Neural cell (in vitro differentiated cells): ENCODE results near the gene HHATL.

ENCODE experiments used
- CTCF ChIP-seq: fragments of 450-650 bp; IDR thresholded peaks from 2 replicates; pipeline ENCODE4 v1.5.1; 2014; ENCODE audit warnings: antibody characterized with exemption, mild to moderate bottlenecking, moderate library complexity; ENCODE audit not compliant: poor library complexity, severe bottlenecking
- EP300 ChIP-seq: fragments of 450-650 bp; conservative IDR thresholded peaks from 2 replicates; pipeline ENCODE4 v1.6.1; 2014; ENCODE audit warnings: antibody characterized with exemption, mild to moderate bottlenecking, moderate library complexity; ENCODE audit not compliant: poor library complexity, severe bottlenecking
- EZH2 ChIP-seq: fragments of 200-600, 300-800 bp; shearing (Covaris generic), sonication (generic); IDR thresholded peaks from 2 replicates; pipeline ENCODE4 v1.6.1; 2014; ENCODE audit warnings: antibody characterized with exemption, low read length, borderline replicate concordance, mild to moderate bottlenecking; ENCODE audit not compliant: insufficient read depth, poor library complexity, severe bottlenecking
- MXI1 ChIP-seq: fragments of 450-650 bp; conservative IDR thresholded peaks from 2 replicates; pipeline ENCODE4 v1.6.1; 2014; ENCODE audit warnings: antibody characterized with exemption, mild to moderate bottlenecking; ENCODE audit not compliant: poor library complexity, severe bottlenecking
- POLR2AphosphoS5 ChIP-seq: IDR thresholded peaks from 2 replicates; pipeline ENCODE4 v1.6.1; 2012
- RAD21 ChIP-seq: fragments of 450-650 bp; conservative IDR thresholded peaks from 2 replicates; pipeline ENCODE4 v1.6.1; 2014; ENCODE audit warnings: antibody characterized with exemption, mild to moderate bottlenecking, moderate library complexity
- REST ChIP-seq: IDR thresholded peaks from 2 replicates; pipeline ENCODE4 v1.6.1; 2012; ENCODE audit warnings: borderline replicate concordance
- SMC3 ChIP-seq: fragments of 450-650 bp; conservative IDR thresholded peaks from 2 replicates; pipeline ENCODE4 v1.6.1; 2014; ENCODE audit warnings: antibody characterized with exemption, mild to moderate bottlenecking, moderate library complexity; ENCODE audit not compliant: poor library complexity

- TF ChIP-seq CTCF (no peak), RAD21 (no peak), REST (no peak), SMC3 (no peak), MXI1 (no peak), EP300 (no peak), EZH2 (no peak), POLR2AphosphoS5 (no peak)
Measured at GRCh38 chr3:42741796-42742195, 39.2 kb upstream of the HHATL start.
